Calu3 (cell line): ENCODE data around the gene TMEM168. TPM values are rescaled to one million over a fixed set of nuclear protein-coding genes. Genes with fewer than 3 reads are reported as not detected.

ENCODE experiments used
- BruUV-seq: library from RNA; stranded (reverse); fragments of 400-500 nt; replicated peaks from 2 replicates; lab custom pipeline; 2021; lab: Mats Ljungman, UMichigan
- CTCF ChIA-PET: fragments of 300-600 bp; sonication (Branson Sonifier 250); formaldehyde crosslinking; loops from one replicate; lab custom pipeline; 2022; ENCODE audit warnings: antibody characterized with exemption; lab: Charles Lee
- DNase-seq: peaks from one replicate; pipeline ENCODE4 v3.0.0; 2022
- H3K27ac Mint-ChIP-seq: one replicate; pipeline ENCODE4 v1.8.0; 2022; ENCODE audit warnings: mixed read lengths; ENCODE audit not compliant: unreplicated experiment
- H3K27me3 Mint-ChIP-seq: one replicate; pipeline ENCODE4 v1.8.0; 2022; ENCODE audit warnings: mixed read lengths; ENCODE audit not compliant: unreplicated experiment
- H3K36me3 Mint-ChIP-seq: one replicate; pipeline ENCODE4 v1.8.0; 2022; ENCODE audit warnings: mild to moderate bottlenecking, moderate library complexity, mixed read lengths; ENCODE audit not compliant: insufficient read depth, unreplicated experiment
- H3K4me1 Mint-ChIP-seq: one replicate; pipeline ENCODE4 v1.8.0; 2022; ENCODE audit warnings: mild to moderate bottlenecking, low read depth, mixed read lengths; ENCODE audit not compliant: unreplicated experiment
- H3K4me3 Mint-ChIP-seq: one replicate; pipeline ENCODE4 v1.8.0; 2022; ENCODE audit warnings: mild to moderate bottlenecking, low read depth, moderate library complexity, mixed read lengths; ENCODE audit not compliant: unreplicated experiment
- H3K9me3 Mint-ChIP-seq: one replicate; pipeline ENCODE4 v1.8.0; 2022; ENCODE audit warnings: low read depth, mixed read lengths; ENCODE audit not compliant: unreplicated experiment
- CTCF ChIP-seq: fragments of 200-600 bp; IDR thresholded peaks from one replicate; pipeline ENCODE4 v1.8.0; 2022; ENCODE audit warnings: antibody characterized with exemption; ENCODE audit not compliant: unreplicated experiment
- intact Hi-C: fragments of 100-400 bp; cut with micrococcal nuclease; formaldehyde crosslinking; loops from one replicate; pipeline ENCODE4 v1.10.0; 2022; ENCODE audit not compliant: unreplicated experiment
- total RNA-seq: library from RNA; stranded (reverse); gene quantifications from 2 replicates; pipeline ENCODE4 v1.2.3, GENCODE V29; 2022

Gene TMEM168
- total RNA-seq, 1 experiment from 2014 or later = 20.6 TPM

- no peak for TF ChIP-seq CTCF
- no TSS peak for BruUV-seq
- CTCF ChIA-PET = no interaction called here
These were observed 41.8 kb downstream of the TMEM168 start for GRCh38 chr7:112748381-112748780.

GRCh38 chr7:112745635-112746034, 44.6 kb downstream of the TMEM168 start:
- no TSS peak for BruUV-seq
- H3K27ac Mint-ChIP-seq = no peak overlapping the region
- H3K4me3 Mint-ChIP-seq = no peak overlapping the region
- no peaks in the 10 kb centered on the region for H3K36me3 Mint-ChIP-seq
- CTCF ChIA-PET = no interaction called here
- intact Hi-C loops = no loop called here
- H3K27me3 Mint-ChIP-seq = no peaks in the 10 kb centered on the region
- peaks cover 2% of the 10 kb centered on the region for H3K9me3 Mint-ChIP-seq
- no peaks in the 10 kb centered on the region for H3K4me1 Mint-ChIP-seq
- no peak for TF ChIP-seq CTCF
- no peak for DNase-seq

More at GRCh38 chr7:112748381-112748780, 41.8 kb downstream of the TMEM168 start:
- no peaks in the 10 kb centered on the region for H3K27me3 Mint-ChIP-seq
- no peaks in the 10 kb centered on the region for H3K9me3 Mint-ChIP-seq
- no peak for DNase-seq
- no peak overlapping the region for H3K4me3 Mint-ChIP-seq
- intact Hi-C loops = no loop called here
- no peaks in the 10 kb centered on the region for H3K36me3 Mint-ChIP-seq
- H3K27ac Mint-ChIP-seq = no peak overlapping the region
- H3K4me1 Mint-ChIP-seq = no peaks in the 10 kb centered on the region

GRCh38 chr7:112744818-112745217, 45.4 kb downstream of the TMEM168 start:
- no peak overlapping the region for H3K27ac Mint-ChIP-seq
- no TSS peak for BruUV-seq
- DNase-seq = no peak
- TF ChIP-seq CTCF = no peak
- H3K4me3 Mint-ChIP-seq = no peak overlapping the region
- no peaks in the 10 kb centered on the region for H3K36me3 Mint-ChIP-seq
- H3K27me3 Mint-ChIP-seq = no peaks in the 10 kb centered on the region
- intact Hi-C loops = no loop called here
- H3K4me1 Mint-ChIP-seq = no peaks in the 10 kb centered on the region
- CTCF ChIA-PET = interaction anchor here (0.8 kb wide), 1 partner anchor 528 kb away, joined by 3 read pairs; no protein-coding TSS in a partner anchor
- peaks cover 2% of the 10 kb centered on the region for H3K9me3 Mint-ChIP-seq

- CTCF ChIA-PET = no interaction called here
- DNase-seq = no peak
- H3K36me3 Mint-ChIP-seq = no peaks in the 10 kb centered on the region
- no peaks in the 10 kb centered on the region for H3K4me1 Mint-ChIP-seq
- intact Hi-C loops = no loop called here
- H3K9me3 Mint-ChIP-seq = peaks cover 2% of the 10 kb centered on the region
- no peak overlapping the region for H3K27ac Mint-ChIP-seq
- TF ChIP-seq CTCF = no peak
- no peak overlapping the region for H3K4me3 Mint-ChIP-seq
- H3K27me3 Mint-ChIP-seq = no peaks in the 10 kb centered on the region
- no TSS peak for BruUV-seq
These were observed 46.4 kb downstream of the TMEM168 start for GRCh38 chr7:112743811-112744210.
